RWPE2 (cell line): ENCODE data around the gene KDF1.

Experiments
- ATAC-seq: fragments of 200-7000 bp; cut with Tn5 transposase; 3 replicates; pipeline ENCODE4 v1.9.1; 2021; ENCODE audit warnings: low read depth
- DNase-seq: peaks from one replicate; pipeline ENCODE4 v3.0.0-alpha.2; 2020; ENCODE audit warnings: low spot score
- H3K27ac ChIP-seq: fragments of 450-650 bp; 2 replicates; pipeline ENCODE4 v1.5.1; 2017; ENCODE audit warnings: mild to moderate bottlenecking; ENCODE audit not compliant: poor library complexity, severe bottlenecking
- H3K27me3 ChIP-seq: fragments of 250-450 bp; sonication (Bioruptor Pico); 2 replicates; pipeline ENCODE4 v1.5.1; 2021; ENCODE audit warnings: mild to moderate bottlenecking, moderate library complexity; ENCODE audit not compliant: insufficient read depth, poor library complexity, severe bottlenecking
- H3K36me3 ChIP-seq: fragments of 250-450 bp; sonication (Bioruptor Pico); 2 replicates; pipeline ENCODE4 v1.5.1; 2020; ENCODE audit warnings: low read depth, mild to moderate bottlenecking, moderate library complexity
- H3K4me1 ChIP-seq: fragments of 250-450 bp; sonication (Bioruptor Pico); 2 replicates; pipeline ENCODE4 v1.5.1; 2021; ENCODE audit warnings: mild to moderate bottlenecking, moderate library complexity; ENCODE audit not compliant: insufficient read depth, poor library complexity, severe bottlenecking
- H3K4me3 ChIP-seq: fragments of 250-450 bp; sonication (Bioruptor Pico); 2 replicates; pipeline ENCODE4 v1.5.1; 2021; ENCODE audit warnings: mild to moderate bottlenecking, moderate library complexity; ENCODE audit not compliant: severe bottlenecking
- H3K9me3 ChIP-seq: fragments of 250-450 bp; sonication (Bioruptor Pico); 2 replicates; pipeline ENCODE4 v1.5.1; 2021; ENCODE audit warnings: mild to moderate bottlenecking, moderate library complexity; ENCODE audit not compliant: severe bottlenecking
- TF ChIP-seq, protein P1 (sequence below): fragments of 450-650 bp; IDR thresholded peaks from one replicate; pipeline ENCODE4 v1.5.1; 2017; ENCODE audit warnings: mild to moderate bottlenecking, moderate library complexity; ENCODE audit not compliant: poor library complexity, severe bottlenecking

Gene KDF1

GRCh38 chr1:26922431-26922729, 37.9 kb downstream of the KDF1 start:
- no peak for ATAC-seq
- TF ChIP-seq, protein P1, sequence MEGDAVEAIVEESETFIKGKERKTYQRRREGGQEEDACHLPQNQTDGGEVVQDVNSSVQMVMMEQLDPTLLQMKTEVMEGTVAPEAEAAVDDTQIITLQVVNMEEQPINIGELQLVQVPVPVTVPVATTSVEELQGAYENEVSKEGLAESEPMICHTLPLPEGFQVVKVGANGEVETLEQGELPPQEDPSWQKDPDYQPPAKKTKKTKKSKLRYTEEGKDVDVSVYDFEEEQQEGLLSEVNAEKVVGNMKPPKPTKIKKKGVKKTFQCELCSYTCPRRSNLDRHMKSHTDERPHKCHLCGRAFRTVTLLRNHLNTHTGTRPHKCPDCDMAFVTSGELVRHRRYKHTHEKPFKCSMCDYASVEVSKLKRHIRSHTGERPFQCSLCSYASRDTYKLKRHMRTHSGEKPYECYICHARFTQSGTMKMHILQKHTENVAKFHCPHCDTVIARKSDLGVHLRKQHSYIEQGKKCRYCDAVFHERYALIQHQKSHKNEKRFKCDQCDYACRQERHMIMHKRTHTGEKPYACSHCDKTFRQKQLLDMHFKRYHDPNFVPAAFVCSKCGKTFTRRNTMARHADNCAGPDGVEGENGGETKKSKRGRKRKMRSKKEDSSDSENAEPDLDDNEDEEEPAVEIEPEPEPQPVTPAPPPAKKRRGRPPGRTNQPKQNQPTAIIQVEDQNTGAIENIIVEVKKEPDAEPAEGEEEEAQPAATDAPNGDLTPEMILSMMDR = no peak
- peak overlapping the region; percentile 57 for H3K27ac ChIP-seq

GRCh38 chr1:26921540-26922430, 38.5 kb downstream of the KDF1 start, which contains the start of gene NUDC:
Gene NUDC (plus strand): TSS chr1:26921743. CDS start chr1:26921849, 106 bp downstream.
- ATAC-seq (peak; percentile 98), DNase-seq (peak; percentile 96)
- Histone ChIP-seq H3K4me1 (peaks cover 10% of the 10 kb centered on the region), H3K4me3 (peak within 1 kb of the TSS; percentile 59), H3K27ac (peak within 1 kb of the TSS; percentile 57), H3K27me3 (no peaks in the 10 kb centered on the region), H3K9me3 (no peaks in the 10 kb centered on the region), H3K36me3 (peaks cover 39% of the 10 kb centered on the region)
- TF ChIP-seq, protein P1 = no peak

More at GRCh38 chr1:26922431-26922729, 37.9 kb downstream of the KDF1 start:
- DNase-seq = no peak
- Histone ChIP-seq H3K4me1 (peaks cover 10% of the 10 kb centered on the region), H3K27me3 (no peaks in the 10 kb centered on the region), H3K9me3 (no peaks in the 10 kb centered on the region), H3K36me3 (peaks cover 43% of the 10 kb centered on the region), H3K4me3 (peak overlapping the region; percentile 59)

- Histone ChIP-seq H3K36me3 (peaks cover 33% of the 10 kb centered on the region), H3K4me3 (peak overlapping the region; percentile 59), H3K27ac (no peak overlapping the region), H3K4me1 (peaks cover 10% of the 10 kb centered on the region), H3K9me3 (no peaks in the 10 kb centered on the region), H3K27me3 (no peaks in the 10 kb centered on the region)
- DNase-seq (no peak), ATAC-seq (0 out of 3 replicates have a peak, but pooled peaks have one; percentile 1)
- TF ChIP-seq, protein P1 = no peak
These were observed 39.1 kb downstream of the KDF1 start for GRCh38 chr1:26921126-26921539.

- Histone ChIP-seq H3K4me3 (no peak overlapping the region), H3K27me3 (no peaks in the 10 kb centered on the region), H3K9me3 (no peaks in the 10 kb centered on the region), H3K36me3 (no peaks in the 10 kb centered on the region), H3K4me1 (no peaks in the 10 kb centered on the region), H3K27ac (no peak overlapping the region)
- ATAC-seq (no peak), DNase-seq (no peak)
- TF ChIP-seq, protein P1 = no peak
These were observed 44.9 kb downstream of the KDF1 start for GRCh38 chr1:26915204-26915842.
